Astrocyte of the cerebellum (primary cell): ENCODE results near the gene GP1BB.

Experiments
- DNase-seq: peaks from one replicate; pipeline ENCODE4 v3.0.0-alpha.2; 2011; ENCODE audit warnings: low read depth
- H3K4me3 ChIP-seq: 2 replicates; pipeline ENCODE4 v1.5.1; 2011; ENCODE audit warnings: mild to moderate bottlenecking, low read depth, low read length, moderate library complexity
- CTCF ChIP-seq: IDR thresholded peaks from 2 replicates; pipeline ENCODE4 v1.5.1; 2012; ENCODE audit warnings: low read length, low read depth, moderate library complexity, mild to moderate bottlenecking; ENCODE audit errors: missing control alignments
- in situ Hi-C: cut with HindIII; loops from 2 replicates; pipeline ENCODE4 v1.10.0; 2017; ENCODE audit warnings: low sequenced_read_pairs

Gene GP1BB

GRCh38 chr22:19719050-19719482 is 4.3 kb upstream of the GP1BB start:
- in situ Hi-C loops: no loop called here
- DNase-seq: no peak
- peak overlapping the region; percentile 44 for H3K4me3 ChIP-seq
- no peak for TF ChIP-seq CTCF

GRCh38 chr22:19719488-19720021 is 3.8 kb upstream of the GP1BB start:
- no peak overlapping the region for H3K4me3 ChIP-seq
- in situ Hi-C loops: no loop called here
- no peak for DNase-seq
- TF ChIP-seq CTCF: no peak

- no peak for TF ChIP-seq CTCF
- in situ Hi-C loops: no loop called here
- DNase-seq: no peak
- H3K4me3 ChIP-seq: no peak overlapping the region
Observed at GRCh38 chr22:19720150-19720827, 3.0 kb upstream of the GP1BB start.

- no peak for DNase-seq
- in situ Hi-C loops: no loop called here
- no peak for TF ChIP-seq CTCF
- H3K4me3 ChIP-seq: no peak overlapping the region
Observed at GRCh38 chr22:19720999-19721329, 2.4 kb upstream of the GP1BB start.

DNA sequence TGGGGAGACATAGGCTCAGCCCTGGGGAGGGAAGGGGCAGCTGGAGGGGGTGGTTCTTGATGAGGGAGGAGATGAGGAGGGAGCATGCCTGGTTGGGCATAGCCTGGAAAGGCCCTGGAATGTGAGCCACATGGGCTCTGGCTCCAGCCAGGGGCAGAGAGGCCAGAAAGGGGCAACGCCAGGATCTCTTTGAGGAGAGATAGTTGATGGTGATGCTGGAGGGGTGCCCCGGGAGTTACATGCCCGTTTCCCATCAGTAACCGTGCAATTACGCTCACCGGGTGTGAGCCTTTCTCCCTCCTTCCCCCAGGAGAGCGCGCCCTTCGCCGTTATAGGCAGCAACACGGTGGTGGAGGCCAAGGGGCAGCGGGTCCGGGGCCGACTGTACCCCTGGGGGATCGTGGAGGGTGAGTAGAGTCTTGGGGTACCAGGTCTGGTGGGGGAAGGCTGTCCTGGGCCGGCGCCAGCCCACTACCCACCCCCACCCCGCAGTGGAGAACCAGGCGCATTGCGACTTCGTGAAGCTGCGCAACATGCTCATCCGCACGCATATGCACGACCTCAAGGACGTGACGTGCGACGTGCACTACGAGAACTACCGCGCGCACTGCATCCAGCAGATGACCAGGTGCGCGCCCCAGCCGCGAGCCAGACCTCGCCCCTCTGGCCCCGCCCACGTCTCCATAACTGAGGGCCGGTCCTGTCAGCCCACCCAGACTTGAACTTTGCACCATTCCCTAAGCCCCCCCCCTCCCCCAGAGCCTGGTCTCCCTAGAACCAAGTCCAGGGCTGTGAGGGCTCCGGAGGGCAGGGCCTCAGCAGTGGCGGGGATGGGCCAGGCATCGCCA is 1.8 kb upstream of the GP1BB start:
- in situ Hi-C loops: no loop called here
- H3K4me3 ChIP-seq: no peak overlapping the region
- no peak for TF ChIP-seq CTCF
- no peak for DNase-seq

DNA sequence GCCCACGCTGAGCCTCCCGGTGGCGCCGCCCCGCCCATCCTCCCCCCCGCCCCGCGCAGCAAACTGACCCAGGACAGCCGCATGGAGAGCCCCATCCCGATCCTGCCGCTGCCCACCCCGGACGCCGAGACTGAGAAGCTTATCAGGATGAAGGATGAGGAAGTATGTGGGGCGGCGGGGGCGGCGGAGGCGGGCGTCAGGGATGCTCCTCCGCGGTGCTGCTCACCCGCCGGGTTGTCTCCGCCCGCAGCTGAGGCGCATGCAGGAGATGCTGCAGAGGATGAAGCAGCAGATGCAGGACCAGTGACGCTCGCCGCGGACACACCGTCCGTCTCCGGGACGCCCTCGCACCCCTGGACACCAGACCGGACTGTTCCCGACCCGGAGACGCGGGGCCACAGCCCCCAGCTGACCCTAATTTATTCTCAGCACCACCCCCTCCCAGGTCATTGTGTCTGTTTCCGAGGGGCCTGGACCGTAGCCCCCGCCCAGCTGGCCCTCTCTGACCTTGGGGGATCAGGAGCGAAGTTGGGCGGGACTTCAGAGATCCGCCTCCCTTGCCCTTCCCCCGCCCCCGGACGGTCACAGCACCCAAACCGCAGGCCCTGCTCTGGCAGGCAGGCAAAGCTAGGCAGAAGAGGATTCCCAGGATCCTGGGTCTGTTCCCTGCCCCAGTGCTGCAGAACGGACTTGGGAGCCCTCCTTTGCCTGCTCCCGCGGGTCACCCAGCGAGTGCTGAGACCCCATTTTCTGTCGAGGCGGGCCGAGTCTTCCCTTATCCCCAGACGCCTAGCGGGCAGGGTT is 959 bp upstream of the GP1BB start:
- no peak for DNase-seq
- H3K4me3 ChIP-seq: no peak overlapping the region
- no peak for TF ChIP-seq CTCF
- in situ Hi-C loops: no loop called here
